Activated T-helper 2 cell treated with anti-CD3 and anti-CD28 coated beads, Interferon-gamma antibody, Interleukin-2, Interleukin-4, amounts not matched to agents 10 μg/mL and 5 μg/mL and 100 μg/mL, durations not matched to agents 14 hours and 24 hours and 36 hours (primary cell): ENCODE results near the gene ARID5A. TPM values are rescaled to one million over a fixed set of nuclear protein-coding genes. Genes with fewer than 3 reads are reported as not detected.
A peak's percentile ranks its signal among the peaks of the same experiment; 100 is the strongest.

Experiments used
- DNase-seq: peaks from one replicate; pipeline ENCODE4 v3.0.0; 2021; ENCODE audit warnings: low spot score
- H3K27ac Mint-ChIP-seq: one replicate; pipeline ENCODE4 v1.8.0; 2021; ENCODE audit warnings: mixed read lengths
- H3K27me3 Mint-ChIP-seq: one replicate; pipeline ENCODE4 v1.8.0; 2021; ENCODE audit warnings: low read depth, mixed read lengths
- H3K36me3 Mint-ChIP-seq: one replicate; pipeline ENCODE4 v1.8.0; 2021; ENCODE audit warnings: low read depth, mixed read lengths
- H3K4me1 Mint-ChIP-seq: one replicate; pipeline ENCODE4 v1.8.0; 2021; ENCODE audit warnings: low read depth, mixed read lengths
- H3K4me3 Mint-ChIP-seq: one replicate; pipeline ENCODE4 v1.8.0; 2021; ENCODE audit warnings: low read depth, mild to moderate bottlenecking, moderate library complexity, mixed read lengths
- H3K9me3 Mint-ChIP-seq: one replicate; pipeline ENCODE4 v1.8.0; 2021; ENCODE audit warnings: mixed read lengths
- intact Hi-C: fragments of 100-400 bp; cut with micrococcal nuclease; formaldehyde crosslinking; loops from one replicate; pipeline ENCODE4 v1.15.1; 2023
- total RNA-seq: library from RNA; stranded (reverse); gene quantifications from 2 replicates; pipeline ENCODE4 v1.2.3, GENCODE V29; 2022

The ARID5A gene
- total RNA-seq, 1 donor from 2014 or later, result 170 TPM

DNA sequence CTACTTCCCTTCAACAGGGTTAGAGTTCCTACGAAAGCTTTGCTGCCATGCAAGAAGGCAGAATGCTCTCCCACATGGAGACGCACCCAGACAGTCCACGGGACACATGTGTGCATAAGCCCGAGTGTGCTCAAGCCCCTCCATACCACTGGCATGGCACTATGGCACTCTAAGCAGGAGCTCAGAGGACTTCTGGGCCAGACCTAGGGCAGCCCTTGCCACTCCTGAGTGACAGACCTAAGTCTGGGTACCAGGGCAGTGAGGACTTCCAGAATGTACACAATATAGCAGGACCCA, 11.4 kb upstream of the ARID5A start:
- H3K36me3 Mint-ChIP-seq, result no peaks in the 10 kb centered on the region
- H3K27ac Mint-ChIP-seq, result peak overlapping the region; percentile 88
- DNase-seq, result no peak
- H3K4me1 Mint-ChIP-seq, result peaks cover 87% of the 10 kb centered on the region
- no peaks in the 10 kb centered on the region for H3K27me3 Mint-ChIP-seq
- intact Hi-C loops, result loop anchor here (2.0 kb wide), 1 partner anchor 16 kb away; no protein-coding TSS in a partner anchor
- H3K4me3 Mint-ChIP-seq, result peak overlapping the region; percentile 2
- no peaks in the 10 kb centered on the region for H3K9me3 Mint-ChIP-seq

GRCh38 chr2:96526101-96526591, 10.4 kb upstream of the ARID5A start:
- intact Hi-C loops, result no loop called here
- H3K4me3 Mint-ChIP-seq, result no peak overlapping the region
- no peaks in the 10 kb centered on the region for H3K27me3 Mint-ChIP-seq
- H3K36me3 Mint-ChIP-seq, result no peaks in the 10 kb centered on the region
- no peak for DNase-seq
- peak overlapping the region; percentile 58 for H3K27ac Mint-ChIP-seq
- peaks cover 90% of the 10 kb centered on the region for H3K4me1 Mint-ChIP-seq
- no peaks in the 10 kb centered on the region for H3K9me3 Mint-ChIP-seq

- no peaks in the 10 kb centered on the region for H3K27me3 Mint-ChIP-seq
- no peak for DNase-seq
- H3K4me3 Mint-ChIP-seq, result peak overlapping the region; percentile 66
- intact Hi-C loops, result no loop called here
- peaks cover 91% of the 10 kb centered on the region for H3K4me1 Mint-ChIP-seq
- H3K36me3 Mint-ChIP-seq, result no peaks in the 10 kb centered on the region
- H3K27ac Mint-ChIP-seq, result peak overlapping the region; percentile 86
- no peaks in the 10 kb centered on the region for H3K9me3 Mint-ChIP-seq
Observed at GRCh38 chr2:96526615-96527285, 9.8 kb upstream of the ARID5A start.

GRCh38 chr2:96527286-96528005, 9.1 kb upstream of the ARID5A start:
- H3K27ac Mint-ChIP-seq, result peak overlapping the region; percentile 88
- no peaks in the 10 kb centered on the region for H3K9me3 Mint-ChIP-seq
- H3K4me1 Mint-ChIP-seq, result peaks cover 91% of the 10 kb centered on the region
- intact Hi-C loops, result loop anchor here (1.0 kb wide), 1 partner anchor 187 kb away; no protein-coding TSS in a partner anchor
- DNase-seq, result peak; percentile 70
- no peaks in the 10 kb centered on the region for H3K36me3 Mint-ChIP-seq
- peak overlapping the region; percentile 66 for H3K4me3 Mint-ChIP-seq
- no peaks in the 10 kb centered on the region for H3K27me3 Mint-ChIP-seq

GRCh38 chr2:96528006-96528699, 8.4 kb upstream of the ARID5A start:
- Mint-ChIP-seq H3K4me3 (peak overlapping the region; percentile 59), H3K36me3 (no peaks in the 10 kb centered on the region), H3K4me1 (peaks cover 88% of the 10 kb centered on the region), H3K27ac (peak overlapping the region; percentile 88), H3K27me3 (no peaks in the 10 kb centered on the region), H3K9me3 (no peaks in the 10 kb centered on the region)
- DNase-seq, result no peak
- intact Hi-C loops, result loop anchor here (1.0 kb wide), 1 partner anchor 188 kb away; no protein-coding TSS in a partner anchor

DNA sequence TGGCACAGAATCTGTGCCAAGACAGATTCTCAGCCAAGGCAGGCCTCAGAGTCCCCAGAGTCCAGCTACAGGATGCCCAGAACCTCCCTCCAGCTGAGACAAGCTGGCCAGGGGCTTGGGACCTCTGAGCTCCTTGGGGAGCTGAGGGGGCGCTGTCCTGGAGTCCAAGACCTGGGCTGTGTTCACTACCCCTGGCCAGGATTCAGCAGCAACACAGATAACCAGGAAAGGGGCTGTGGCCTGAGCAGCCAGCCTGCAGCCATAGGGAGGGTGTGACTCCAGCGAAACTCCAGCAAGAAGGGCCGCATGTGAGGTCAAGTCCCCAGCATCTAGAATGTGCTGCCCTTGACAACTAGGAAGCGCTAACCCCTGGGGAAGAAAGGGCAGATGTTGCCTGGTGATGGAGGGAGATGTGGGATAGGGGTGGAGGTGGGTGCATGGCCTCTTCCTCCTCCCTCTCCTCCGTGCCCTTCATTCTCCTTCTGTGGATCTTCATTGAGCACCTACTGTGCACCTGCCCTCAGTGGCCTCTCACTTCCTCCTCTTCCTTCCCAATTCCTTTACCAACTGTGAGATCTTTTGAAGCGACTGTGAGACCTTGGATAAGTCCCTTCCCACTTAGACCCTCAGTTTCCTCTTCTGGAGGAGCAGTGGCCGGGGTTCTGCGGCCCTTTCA, 7.7 kb upstream of the ARID5A start:
- Mint-ChIP-seq H3K4me1 (peaks cover 91% of the 10 kb centered on the region), H3K27ac (peak overlapping the region; percentile 88), H3K27me3 (no peaks in the 10 kb centered on the region), H3K9me3 (no peaks in the 10 kb centered on the region), H3K4me3 (peak overlapping the region; percentile 59), H3K36me3 (no peaks in the 10 kb centered on the region)
- DNase-seq, result no peak
- intact Hi-C loops, result loop anchor here (1.0 kb wide), 1 partner anchor 189 kb away; no protein-coding TSS in a partner anchor

GRCh38 chr2:96529376-96530143, 7.0 kb upstream of the ARID5A start:
- H3K27ac Mint-ChIP-seq, result peak overlapping the region; percentile 88
- intact Hi-C loops, result loop anchor here (10.0 kb wide), 1 partner anchor 235 kb away; the partner anchor contains the start of gene CNNM4
- no peak overlapping the region for H3K4me3 Mint-ChIP-seq

GRCh38 chr2:96530144-96530430, 6.5 kb upstream of the ARID5A start:
- Mint-ChIP-seq H3K4me3 (no peak overlapping the region), H3K27me3 (no peaks in the 10 kb centered on the region), H3K36me3 (no peaks in the 10 kb centered on the region), H3K4me1 (peaks cover 87% of the 10 kb centered on the region), H3K9me3 (no peaks in the 10 kb centered on the region), H3K27ac (peak overlapping the region; percentile 76)
- intact Hi-C loops, result loop anchor here (10.0 kb wide), 1 partner anchor 235 kb away; the partner anchor contains the start of gene CNNM4
- DNase-seq, result no peak

More at GRCh38 chr2:96529376-96530143, 7.0 kb upstream of the ARID5A start:
- Mint-ChIP-seq H3K9me3 (no peaks in the 10 kb centered on the region), H3K27me3 (no peaks in the 10 kb centered on the region), H3K4me1 (peaks cover 91% of the 10 kb centered on the region), H3K36me3 (no peaks in the 10 kb centered on the region)
- DNase-seq, result no peak

- Mint-ChIP-seq H3K36me3 (no peaks in the 10 kb centered on the region), H3K4me1 (peaks cover 88% of the 10 kb centered on the region), H3K9me3 (no peaks in the 10 kb centered on the region), H3K4me3 (no peak overlapping the region), H3K27me3 (no peaks in the 10 kb centered on the region), H3K27ac (peak overlapping the region; percentile 22)
- no peak for DNase-seq
- intact Hi-C loops, result loop anchor here (10.0 kb wide), 1 partner anchor 234 kb away; the partner anchor contains the start of gene CNNM4
Observed at GRCh38 chr2:96530474-96531357, 5.8 kb upstream of the ARID5A start.

GRCh38 chr2:96531366-96531765, 5.2 kb upstream of the ARID5A start:
- H3K27me3 Mint-ChIP-seq, result no peaks in the 10 kb centered on the region
- peak overlapping the region; percentile 86 for H3K27ac Mint-ChIP-seq
- intact Hi-C loops, result loop anchor here (10.0 kb wide), 1 partner anchor 233 kb away; the partner anchor contains the start of gene CNNM4
- no peak for DNase-seq
- H3K36me3 Mint-ChIP-seq, result no peaks in the 10 kb centered on the region
- peaks cover 86% of the 10 kb centered on the region for H3K4me1 Mint-ChIP-seq
- peak overlapping the region; percentile 68 for H3K4me3 Mint-ChIP-seq
- H3K9me3 Mint-ChIP-seq, result no peaks in the 10 kb centered on the region

DNA sequence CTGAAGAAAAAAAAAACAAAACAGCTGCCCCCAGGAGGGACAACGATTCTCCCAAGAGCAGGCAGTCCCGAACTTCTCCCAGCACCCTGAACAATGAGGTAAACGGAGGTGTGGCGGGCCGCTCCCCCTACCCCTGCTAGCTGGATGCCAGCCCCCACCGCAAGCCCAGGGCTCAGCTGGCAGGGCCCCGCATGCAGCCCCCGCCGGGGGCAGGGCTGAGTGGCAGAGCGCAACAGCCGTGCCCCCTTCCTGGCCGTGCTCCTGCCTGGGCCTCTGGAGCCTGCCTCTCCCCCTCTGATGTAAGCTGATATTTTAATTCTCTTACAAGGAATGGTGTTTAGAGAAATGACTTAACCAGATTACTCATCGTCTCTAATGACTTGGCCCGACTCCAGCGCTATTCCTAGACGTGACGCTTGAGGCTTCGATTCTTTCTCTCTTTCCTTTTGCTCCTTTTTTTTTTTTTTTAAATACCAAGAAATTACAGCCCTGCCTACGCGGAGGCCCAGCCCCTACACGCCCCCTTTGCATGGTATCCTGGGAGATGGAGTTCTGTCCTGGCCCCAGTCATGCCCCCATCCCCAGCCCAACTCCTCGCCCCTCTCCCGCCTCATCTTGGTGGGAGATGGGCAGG, 4.6 kb upstream of the ARID5A start:
- intact Hi-C loops, result loop anchor here (2.0 to 10.0 kb wide), 2 partner anchors 45 to 233 kb away; partner anchors contain the start of gene CNNM4
- Mint-ChIP-seq H3K27me3 (no peaks in the 10 kb centered on the region), H3K36me3 (peaks cover under 1% of the 10 kb centered on the region), H3K4me3 (peak overlapping the region; percentile 68), H3K27ac (peak overlapping the region; percentile 86), H3K4me1 (peaks cover 80% of the 10 kb centered on the region), H3K9me3 (no peaks in the 10 kb centered on the region)
- peak; percentile 74 for DNase-seq
